ENCODE data around the gene LPAR3. TPM values are rescaled to one million over a fixed set of nuclear protein-coding genes. Genes with fewer than 3 reads are reported as not detected.

Gene LPAR3
- total RNA-seq, 4 donors from 2014 or later = 0.40 to 1.4 (median 0.78) TPM; not detected in 1

GRCh38 chr1:84776639-84777038 is 116.4 kb downstream of the LPAR3 start:
- no peaks in the 10 kb centered on the region for H3K27me3 ChIP-seq
- no peaks in the 10 kb centered on the region for H3K4me1 ChIP-seq
- no peaks in the 10 kb centered on the region for H3K9me3 ChIP-seq
- WGBS, 2 donors = 73 to 82% methylated on average over 5 of the region's 5 CpGs
- no peak overlapping the region for H3K27ac ChIP-seq
- no peak for TF ChIP-seq POLR2A (IDR thresholded peaks at IDR 0.05)
- TF ChIP-seq, protein P1, sequence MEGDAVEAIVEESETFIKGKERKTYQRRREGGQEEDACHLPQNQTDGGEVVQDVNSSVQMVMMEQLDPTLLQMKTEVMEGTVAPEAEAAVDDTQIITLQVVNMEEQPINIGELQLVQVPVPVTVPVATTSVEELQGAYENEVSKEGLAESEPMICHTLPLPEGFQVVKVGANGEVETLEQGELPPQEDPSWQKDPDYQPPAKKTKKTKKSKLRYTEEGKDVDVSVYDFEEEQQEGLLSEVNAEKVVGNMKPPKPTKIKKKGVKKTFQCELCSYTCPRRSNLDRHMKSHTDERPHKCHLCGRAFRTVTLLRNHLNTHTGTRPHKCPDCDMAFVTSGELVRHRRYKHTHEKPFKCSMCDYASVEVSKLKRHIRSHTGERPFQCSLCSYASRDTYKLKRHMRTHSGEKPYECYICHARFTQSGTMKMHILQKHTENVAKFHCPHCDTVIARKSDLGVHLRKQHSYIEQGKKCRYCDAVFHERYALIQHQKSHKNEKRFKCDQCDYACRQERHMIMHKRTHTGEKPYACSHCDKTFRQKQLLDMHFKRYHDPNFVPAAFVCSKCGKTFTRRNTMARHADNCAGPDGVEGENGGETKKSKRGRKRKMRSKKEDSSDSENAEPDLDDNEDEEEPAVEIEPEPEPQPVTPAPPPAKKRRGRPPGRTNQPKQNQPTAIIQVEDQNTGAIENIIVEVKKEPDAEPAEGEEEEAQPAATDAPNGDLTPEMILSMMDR (IDR thresholded peaks at IDR 0.05) = no peak
- no peaks in the 10 kb centered on the region for H3K36me3 ChIP-seq
- no peak overlapping the region for H3K4me3 ChIP-seq (replicated peaks in 1 of 3)
- DNase-seq = no peak
- intact Hi-C loops (cut with DNase I) = loop anchor here (10.0 kb wide), 1 partner anchor 652 kb away; no protein-coding TSS in a partner anchor

DNA sequence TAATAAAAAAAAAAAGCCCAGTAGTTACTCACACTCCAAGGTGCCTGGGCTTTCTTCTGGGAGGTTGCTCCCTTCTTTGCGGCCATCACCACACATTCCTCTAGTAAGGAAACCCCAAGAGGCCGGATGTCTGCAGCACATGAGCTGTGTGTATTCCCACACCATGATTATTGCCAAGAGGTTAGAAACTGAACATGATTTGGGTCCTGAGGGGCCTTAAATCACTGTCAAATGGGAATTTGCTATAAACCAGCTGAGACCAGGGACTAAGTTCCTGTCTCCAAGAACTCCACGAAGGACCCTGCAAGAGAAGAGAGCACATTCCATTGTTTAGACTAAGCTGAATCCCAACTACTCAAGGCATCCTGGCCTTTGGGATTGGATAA is 117.5 kb downstream of the LPAR3 start:
- no peak for TF ChIP-seq POLR2A (IDR thresholded peaks at IDR 0.05)
- TF ChIP-seq, protein P1 (IDR thresholded peaks at IDR 0.05) = no peak
- H3K36me3 ChIP-seq = no peaks in the 10 kb centered on the region
- no peaks in the 10 kb centered on the region for H3K9me3 ChIP-seq
- 53 to 67% methylated on average over 3 of the region's 3 CpGs for WGBS, 2 donors
- DNase-seq = no peak
- H3K4me1 ChIP-seq = no peaks in the 10 kb centered on the region
- H3K27me3 ChIP-seq = no peaks in the 10 kb centered on the region
- intact Hi-C loops (cut with DNase I) = loop anchor here (10.0 kb wide), 1 partner anchor 651 kb away; no protein-coding TSS in a partner anchor
- no peak overlapping the region for H3K27ac ChIP-seq
- no peak overlapping the region for H3K4me3 ChIP-seq (replicated peaks in 1 of 3)

DNA sequence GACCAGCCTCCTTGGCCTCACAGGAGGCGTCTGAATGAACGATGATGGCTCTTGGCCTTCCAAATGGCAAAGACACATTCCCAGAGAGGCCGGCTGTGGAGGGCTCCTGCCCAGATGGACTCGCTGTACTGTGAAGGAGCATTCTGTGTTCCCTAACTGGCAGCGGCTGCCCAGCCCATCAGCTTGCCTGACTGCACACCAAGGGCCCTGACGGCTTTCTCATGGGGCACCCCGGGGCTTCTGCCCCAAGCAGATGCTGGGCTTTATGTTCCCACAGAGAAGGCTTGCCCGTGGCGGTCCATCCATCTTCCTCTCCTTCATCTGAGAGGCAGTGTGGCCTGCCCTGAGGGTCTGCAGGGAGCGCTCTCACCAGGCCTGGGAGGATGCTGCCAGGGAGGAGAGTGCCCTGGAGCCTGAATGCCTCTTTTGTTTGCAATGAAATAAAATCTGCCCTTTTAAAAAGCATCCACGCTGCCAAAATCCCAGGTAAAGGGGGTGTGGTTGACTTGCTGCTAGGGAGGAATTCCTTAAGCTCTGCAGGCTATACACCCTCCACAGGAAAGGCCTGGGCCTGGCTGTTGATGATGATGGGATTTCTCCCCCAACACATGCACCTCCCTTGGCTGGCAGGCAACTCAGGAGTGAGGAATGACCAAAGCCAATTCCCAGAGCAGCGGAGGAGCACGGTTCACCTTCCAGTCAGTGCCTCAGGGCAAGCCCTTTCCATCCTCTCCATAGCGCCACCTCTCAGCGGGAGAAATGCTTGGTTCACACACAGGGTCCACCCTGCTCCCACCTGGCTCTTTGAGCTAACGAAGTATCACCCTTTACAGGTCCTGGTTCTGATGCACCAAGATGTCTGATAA is 118.1 kb downstream of the LPAR3 start:
- DNase-seq = no peak
- Histone ChIP-seq H3K4me1 (no peaks in the 10 kb centered on the region), H3K27ac (no peak overlapping the region), H3K4me3 (replicated peaks in 1 of 3) (no peak overlapping the region), H3K27me3 (no peaks in the 10 kb centered on the region), H3K36me3 (no peaks in the 10 kb centered on the region), H3K9me3 (no peaks in the 10 kb centered on the region)
- whole genome bisulfite sequencing, 2 donors = 59 to 62% methylated on average over 14 to 16 of the region's 16 CpGs
- intact Hi-C loops (cut with DNase I) = loop anchor here (10.0 kb wide), 1 partner anchor 650 kb away; no protein-coding TSS in a partner anchor
- TF ChIP-seq, protein P1 (IDR thresholded peaks at IDR 0.05) = no peak
- no peak for TF ChIP-seq POLR2A (IDR thresholded peaks at IDR 0.05)

DNA sequence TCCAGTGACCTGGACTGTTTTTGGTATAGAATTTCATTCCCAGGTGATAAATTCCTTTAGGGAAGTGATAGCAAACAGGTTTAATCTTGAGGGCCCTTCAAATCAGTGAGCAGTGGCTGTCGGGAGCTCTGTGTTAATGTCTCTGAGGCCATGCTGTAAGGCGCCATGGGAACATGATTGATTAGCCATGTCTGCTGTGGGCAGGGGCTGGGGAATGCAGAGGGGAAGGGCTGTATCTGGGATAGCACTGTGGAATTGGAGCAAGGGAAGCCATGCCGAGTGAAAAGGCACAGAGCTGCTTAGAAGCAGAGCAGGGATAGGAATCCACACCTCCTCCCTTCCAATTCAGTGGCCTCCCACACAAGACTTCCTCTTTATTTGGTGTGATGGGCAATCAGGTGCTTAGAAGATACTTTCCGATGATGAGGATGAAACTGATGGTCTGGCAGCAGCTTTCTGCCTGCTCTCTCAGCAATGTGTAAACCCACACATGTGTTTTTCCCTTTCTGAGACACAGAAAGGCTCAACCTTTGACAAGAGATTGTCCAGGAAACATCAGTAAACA is 119.0 kb downstream of the LPAR3 start:
- WGBS, 2 donors = 66 to 77% methylated on average over 4 of the region's 4 CpGs
- no peaks in the 10 kb centered on the region for H3K9me3 ChIP-seq

More for the DNA sequence above, 119.0 kb downstream of the LPAR3 start:
- no peak overlapping the region for H3K27ac ChIP-seq
- TF ChIP-seq POLR2A (IDR thresholded peaks at IDR 0.05) = no peak
- TF ChIP-seq, protein P1 (IDR thresholded peaks at IDR 0.05) = no peak
- H3K4me1 ChIP-seq = no peaks in the 10 kb centered on the region
- DNase-seq = no peak
- no peaks in the 10 kb centered on the region for H3K36me3 ChIP-seq
- H3K27me3 ChIP-seq = no peaks in the 10 kb centered on the region
- no peak overlapping the region for H3K4me3 ChIP-seq (replicated peaks in 1 of 3)
- intact Hi-C loops (cut with DNase I) = loop anchor here (10.0 kb wide), 1 partner anchor 649 kb away; no protein-coding TSS in a partner anchor
